NCI-H2227 (cell line): ENCODE data around the gene JAKMIP2.

Experiments used
- DNase-seq: peaks from one replicate; lab custom pipeline; 2025; ENCODE audit not compliant: unreplicated experiment; lab: John Stamatoyannopoulos, UW

Gene JAKMIP2

GRCh38 chr5:147789820-147790219, 7.3 kb upstream of the JAKMIP2 start:
- no peak for DNase-seq

GRCh38 chr5:147788023-147788422, 5.5 kb upstream of the JAKMIP2 start:
- DNase-seq: no peak

- DNase-seq: no peak
Observed at GRCh38 chr5:147786142-147786541, 3.6 kb upstream of the JAKMIP2 start.

- DNase-seq: no peak
Observed at GRCh38 chr5:147784146-147784987, 1.8 kb upstream of the JAKMIP2 start.

GRCh38 chr5:147780924-147781573, 1.5 kb downstream of the JAKMIP2 start:
- no peak for DNase-seq

GRCh38 chr5:147779694-147780093, 2.8 kb downstream of the JAKMIP2 start:
- no peak for DNase-seq

DNA sequence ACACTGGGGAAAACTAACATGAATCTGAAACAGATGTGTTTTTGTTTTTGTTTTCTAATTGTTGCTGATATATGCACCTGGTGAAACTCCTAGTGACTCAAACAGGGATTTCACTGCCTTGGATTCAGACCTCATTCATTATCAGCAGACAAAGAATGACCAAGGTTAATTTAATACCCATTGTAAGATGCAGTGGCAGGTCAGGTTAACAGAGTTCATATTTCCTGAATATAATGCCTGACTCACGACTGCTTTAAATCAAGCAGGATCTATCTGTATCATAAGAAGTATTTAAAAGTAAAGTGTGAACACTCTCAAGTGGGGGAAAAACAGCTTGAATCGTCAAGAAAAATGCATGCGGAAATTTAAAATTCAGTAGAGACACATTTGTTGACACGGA, 5.5 kb downstream of the JAKMIP2 start:
- DNase-seq: no peak

DNA sequence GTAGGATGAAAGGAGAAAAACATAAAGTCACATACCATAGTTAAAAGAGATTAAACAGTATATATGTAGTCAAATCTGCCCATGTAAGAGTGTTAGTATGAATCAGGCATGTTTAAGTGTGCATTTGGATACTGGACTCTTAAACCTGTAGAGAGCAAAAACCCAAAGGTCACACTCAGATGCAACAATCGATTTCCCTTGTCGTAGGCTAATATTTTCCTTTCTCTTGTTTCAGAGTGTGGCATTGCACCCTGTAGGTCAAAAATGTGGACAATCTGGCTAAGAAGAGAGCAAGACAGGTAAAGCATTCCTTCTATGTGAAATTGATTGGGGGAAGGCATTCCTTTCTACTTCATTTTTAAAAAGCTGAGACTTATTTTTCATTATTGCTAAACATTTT, 8.9 kb downstream of the JAKMIP2 start:
- DNase-seq: no peak

- peak; percentile 12 for DNase-seq
Observed at GRCh38 chr5:147773139-147773538, 9.4 kb downstream of the JAKMIP2 start.

GRCh38 chr5:147767048-147767447, 15.5 kb downstream of the JAKMIP2 start:
- DNase-seq: no peak

- DNase-seq: no peak
Observed at GRCh38 chr5:147763791-147764525, 18.6 kb downstream of the JAKMIP2 start.

- DNase-seq: no peak
Observed at GRCh38 chr5:147760086-147760875, 22.2 kb downstream of the JAKMIP2 start.

GRCh38 chr5:147759441-147759840, 23.1 kb downstream of the JAKMIP2 start:
- DNase-seq: no peak

DNA sequence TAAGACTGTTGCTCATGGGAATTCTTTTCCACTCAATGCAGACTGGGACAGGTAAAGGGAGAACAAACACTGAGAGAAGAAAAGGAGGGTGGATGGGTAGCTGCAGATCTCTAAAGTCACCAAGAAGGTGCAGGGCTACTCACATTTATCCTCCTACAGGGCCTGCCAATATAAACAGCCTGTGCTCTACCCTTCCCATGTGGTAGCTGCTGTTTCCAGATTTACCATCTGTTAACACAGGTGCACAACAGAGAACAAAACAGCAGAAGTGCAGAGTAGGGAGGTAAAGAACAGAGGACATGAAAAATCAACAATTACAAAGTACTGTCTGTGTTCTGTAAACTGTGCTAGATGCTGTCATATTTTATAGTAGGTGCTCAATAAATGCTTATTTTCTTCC, 26.0 kb downstream of the JAKMIP2 start:
- DNase-seq: no peak

DNA sequence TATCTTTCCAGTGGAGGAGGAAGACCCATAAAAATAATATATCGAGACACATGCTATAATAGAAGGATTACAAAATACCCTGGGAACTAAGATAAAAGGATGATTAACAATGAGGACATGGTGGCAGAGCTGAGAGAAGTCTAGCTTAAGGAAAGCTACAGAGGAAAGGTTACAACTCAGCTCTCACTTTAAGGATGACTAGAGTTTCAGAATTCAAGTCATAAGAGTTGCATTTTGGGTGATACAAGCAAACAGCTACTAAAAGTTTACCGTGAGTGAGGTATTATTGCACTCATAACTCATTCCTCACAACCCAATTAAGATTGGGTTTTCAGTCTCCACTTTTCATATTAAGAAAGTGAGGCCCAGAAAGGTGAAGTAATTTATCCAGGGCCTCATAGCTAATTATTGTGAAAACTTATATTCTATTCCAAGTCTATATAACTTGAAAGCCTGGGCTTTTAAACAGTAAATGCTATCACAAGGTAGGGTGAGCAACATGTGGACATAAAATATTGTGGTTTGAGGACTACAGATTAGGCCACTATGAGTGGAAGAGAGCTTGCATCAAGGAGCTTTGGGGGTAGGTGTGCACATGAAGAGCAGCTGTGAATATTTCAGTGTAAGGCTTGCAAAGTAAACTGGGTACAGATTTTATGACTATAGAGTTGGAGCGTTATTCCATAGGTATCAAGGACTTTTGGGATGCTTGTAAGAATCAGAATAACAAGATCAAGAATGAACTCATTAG, 28.0 kb downstream of the JAKMIP2 start:
- DNase-seq: no peak

GRCh38 chr5:147753765-147754164, 28.8 kb downstream of the JAKMIP2 start:
- DNase-seq: no peak

GRCh38 chr5:147752666-147753290, 29.8 kb downstream of the JAKMIP2 start:
- DNase-seq: no peak

- no peak for DNase-seq
Observed at GRCh38 chr5:147752033-147752432, 30.5 kb downstream of the JAKMIP2 start.

- DNase-seq: peak; percentile 22
Observed at GRCh38 chr5:147751156-147751830, 31.2 kb downstream of the JAKMIP2 start.
